OCI-LY1 (cell line): ENCODE measurements around the gene TEKT5.
A peak's percentile ranks its signal among the peaks of the same experiment; 100 is the strongest.

ENCODE experiments used
- H2AFZ ChIP-seq: fragments of 200-600 bp; sonication (generic), shearing (Covaris generic); 2 replicates; pipeline ENCODE4 v1.6.0; 2014; ENCODE audit warnings: antibody characterized with exemption, mild to moderate bottlenecking, low read length
- H3F3A ChIP-seq: fragments of 200-600 bp; sonication (generic), shearing (Covaris generic); 2 replicates; pipeline ENCODE4 v1.6.0; 2014; ENCODE audit warnings: mild to moderate bottlenecking, antibody characterized with exemption, low read length, moderate library complexity; ENCODE audit not compliant: insufficient read depth
- H3K27ac ChIP-seq: fragments of 200-600 bp; sonication (generic); 2 replicates; pipeline ENCODE4 v1.5.1; 2014; ENCODE audit warnings: low read length, mixed run types, mild to moderate bottlenecking, low read depth; ENCODE audit not compliant: poor library complexity, severe bottlenecking
- H3K27me3 ChIP-seq: fragments of 200-600 bp; sonication (generic); 2 replicates; pipeline ENCODE4 v1.6.0; 2014; ENCODE audit warnings: antibody characterized with exemption, mild to moderate bottlenecking, low read length, moderate library complexity; ENCODE audit not compliant: insufficient read depth
- H3K36me3 ChIP-seq: fragments of 200-600 bp; sonication (generic); 2 replicates; pipeline ENCODE4 v1.6.1; 2014; ENCODE audit warnings: mild to moderate bottlenecking, antibody characterized with exemption, low read length, moderate library complexity, mixed read lengths; ENCODE audit not compliant: insufficient read depth
- H3K4me1 ChIP-seq: fragments of 200-600 bp; sonication (generic); 2 replicates; pipeline ENCODE4 v1.5.1; 2014; ENCODE audit warnings: mild to moderate bottlenecking, low read length, moderate library complexity; ENCODE audit not compliant: insufficient read depth, severe bottlenecking
- H3K4me2 ChIP-seq: fragments of 200-600 bp; sonication (generic), shearing (Covaris generic); 2 replicates; pipeline ENCODE4 v1.6.1; 2014; ENCODE audit warnings: low read length
- H3K4me3 ChIP-seq: fragments of 200-600 bp; sonication (generic); 2 replicates; pipeline ENCODE4 v1.5.1; 2014; ENCODE audit warnings: low read length, low read depth, mild to moderate bottlenecking, mixed read lengths; ENCODE audit not compliant: poor library complexity, severe bottlenecking
- H3K79me2 ChIP-seq: fragments of 200-600 bp; shearing (Covaris generic); 2 replicates; pipeline ENCODE4 v1.6.1; 2016; ENCODE audit warnings: mixed run types, low read length, mixed read lengths; ENCODE audit not compliant: insufficient read depth
- H3K9ac ChIP-seq: fragments of 200-600 bp; sonication (generic), shearing (Covaris generic); 2 replicates; pipeline ENCODE4 v1.6.1; 2014; ENCODE audit warnings: mild to moderate bottlenecking, low read length, mixed read lengths
- H3K9me2 ChIP-seq: fragments of 200-600 bp; sonication (generic), shearing (Covaris generic); 2 replicates; pipeline ENCODE4 v1.6.1; 2014; ENCODE audit warnings: low read depth, mild to moderate bottlenecking, low read length, mixed read lengths
- H3K9me3 ChIP-seq: fragments of 200-600 bp; shearing (Covaris generic); 2 replicates; pipeline ENCODE4 v1.6.1; 2014; ENCODE audit warnings: low read length, mixed read lengths
- H4K20me1 ChIP-seq: fragments of 200-600 bp; sonication (generic), shearing (Covaris generic); 2 replicates; pipeline ENCODE4 v1.6.0; 2016; ENCODE audit warnings: mild to moderate bottlenecking, low read length; ENCODE audit not compliant: insufficient read depth
- EZH2 ChIP-seq: fragments of 200-600 bp; sonication (generic), shearing (Covaris generic); IDR thresholded peaks from 2 replicates; pipeline ENCODE4 v1.8.0; 2017; ENCODE audit warnings: borderline replicate concordance, mixed run types, mild to moderate bottlenecking, antibody characterized with exemption, low read length, moderate library complexity, mixed read lengths
- TF ChIP-seq, protein P1 (sequence below): fragments of 200-600 bp; sonication (generic), shearing (Covaris generic); IDR thresholded peaks from 2 replicates; pipeline ENCODE4 v1.5.1; 2017; ENCODE audit warnings: mild to moderate bottlenecking, antibody characterized with exemption, low read length, moderate library complexity, mixed read lengths

The TEKT5 gene

DNA sequence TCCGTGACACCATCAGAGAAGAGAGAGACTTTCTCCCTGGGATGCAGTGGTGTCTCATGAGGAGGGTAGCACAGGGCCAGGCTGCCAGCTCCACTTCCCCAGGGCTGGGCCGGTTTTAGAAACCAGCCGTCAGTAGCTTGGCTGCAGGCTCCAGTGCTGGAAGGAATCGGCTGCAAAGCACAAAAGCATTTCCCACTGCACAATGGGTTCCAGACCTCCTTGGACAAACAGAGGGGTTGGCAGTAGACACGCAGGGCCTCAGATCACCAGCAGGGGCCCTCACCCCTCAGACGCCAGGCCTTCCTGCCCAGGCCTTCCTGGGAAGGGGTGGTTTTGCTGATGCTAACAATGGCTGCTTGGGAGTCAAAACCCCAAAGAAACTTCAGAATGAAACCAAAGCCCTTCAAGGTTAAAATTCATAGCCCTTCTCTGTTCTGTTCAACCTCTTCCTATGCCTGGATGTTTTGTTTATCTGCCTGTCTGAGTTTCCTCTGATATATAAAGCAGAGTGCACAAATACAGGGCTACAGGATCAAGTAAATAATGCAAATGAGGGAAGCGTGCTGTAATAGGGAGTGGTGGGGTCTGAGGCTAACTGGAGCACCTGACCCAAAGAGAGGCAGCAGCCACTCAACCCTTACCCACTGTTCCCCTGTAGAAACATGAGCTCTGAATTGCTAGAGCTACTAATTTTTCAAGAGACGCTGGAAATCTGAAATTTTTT is 26.2 kb downstream of the TEKT5 start:
- Histone ChIP-seq H4K20me1 (no peaks in the 10 kb centered on the region), H3K27me3 (no peaks in the 10 kb centered on the region; the same call in 1 of the 2 replicates), H3K27ac (no peak overlapping the region), H3K9me3 (no peaks in the 10 kb centered on the region), H3K79me2 (no peaks in the 10 kb centered on the region), H3K9ac (no peak overlapping the region), H3K9me2 (no peaks in the 10 kb centered on the region), H3F3A (no peaks in the 10 kb centered on the region), H3K4me1 (no peaks in the 10 kb centered on the region), H3K4me2 (no peak overlapping the region), H3K4me3 (no peak overlapping the region), H2AFZ (no peak overlapping the region), H3K36me3 (no peaks in the 10 kb centered on the region)
- TF ChIP-seq, protein P1, sequence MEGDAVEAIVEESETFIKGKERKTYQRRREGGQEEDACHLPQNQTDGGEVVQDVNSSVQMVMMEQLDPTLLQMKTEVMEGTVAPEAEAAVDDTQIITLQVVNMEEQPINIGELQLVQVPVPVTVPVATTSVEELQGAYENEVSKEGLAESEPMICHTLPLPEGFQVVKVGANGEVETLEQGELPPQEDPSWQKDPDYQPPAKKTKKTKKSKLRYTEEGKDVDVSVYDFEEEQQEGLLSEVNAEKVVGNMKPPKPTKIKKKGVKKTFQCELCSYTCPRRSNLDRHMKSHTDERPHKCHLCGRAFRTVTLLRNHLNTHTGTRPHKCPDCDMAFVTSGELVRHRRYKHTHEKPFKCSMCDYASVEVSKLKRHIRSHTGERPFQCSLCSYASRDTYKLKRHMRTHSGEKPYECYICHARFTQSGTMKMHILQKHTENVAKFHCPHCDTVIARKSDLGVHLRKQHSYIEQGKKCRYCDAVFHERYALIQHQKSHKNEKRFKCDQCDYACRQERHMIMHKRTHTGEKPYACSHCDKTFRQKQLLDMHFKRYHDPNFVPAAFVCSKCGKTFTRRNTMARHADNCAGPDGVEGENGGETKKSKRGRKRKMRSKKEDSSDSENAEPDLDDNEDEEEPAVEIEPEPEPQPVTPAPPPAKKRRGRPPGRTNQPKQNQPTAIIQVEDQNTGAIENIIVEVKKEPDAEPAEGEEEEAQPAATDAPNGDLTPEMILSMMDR = peak; percentile 60
- no peak for TF ChIP-seq EZH2

GRCh38 chr16:10667239-10667638 is 27.5 kb downstream of the TEKT5 start:
- no peak overlapping the region for H3K9ac ChIP-seq
- H3K27me3 ChIP-seq = no peaks in the 10 kb centered on the region; the same call in 1 of the 2 replicates
- H3K79me2 ChIP-seq = no peaks in the 10 kb centered on the region
- H3K36me3 ChIP-seq = no peaks in the 10 kb centered on the region
- no peak for TF ChIP-seq EZH2
- TF ChIP-seq, protein P1 = no peak
- no peaks in the 10 kb centered on the region for H3K9me3 ChIP-seq
- H4K20me1 ChIP-seq = no peaks in the 10 kb centered on the region
- H2AFZ ChIP-seq = no peak overlapping the region
- H3K27ac ChIP-seq = no peak overlapping the region
- no peaks in the 10 kb centered on the region for H3F3A ChIP-seq
- no peaks in the 10 kb centered on the region for H3K4me1 ChIP-seq
- no peak overlapping the region for H3K4me2 ChIP-seq
- no peaks in the 10 kb centered on the region for H3K9me2 ChIP-seq
- no peak overlapping the region for H3K4me3 ChIP-seq

DNA sequence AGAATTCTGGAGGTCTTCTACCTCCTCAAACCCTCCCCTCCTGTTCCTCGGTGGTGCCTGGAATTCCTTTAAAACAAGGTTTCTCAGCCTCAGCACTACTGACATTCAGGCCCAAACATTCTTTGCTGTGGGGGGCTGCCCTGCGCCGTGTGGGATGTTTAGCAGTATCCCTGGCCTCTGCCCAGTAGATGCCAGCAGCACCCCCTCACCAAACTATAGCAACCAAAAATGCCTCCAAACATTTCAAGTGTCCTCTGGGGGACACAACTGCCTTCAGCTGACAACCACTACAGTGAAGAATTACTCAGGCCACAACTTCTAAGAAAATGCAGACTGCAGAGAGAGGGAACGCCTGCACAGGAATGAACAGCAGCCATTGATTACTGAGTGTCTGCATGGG is 28.4 kb downstream of the TEKT5 start:
- Histone ChIP-seq H3K9me2 (no peaks in the 10 kb centered on the region), H3F3A (no peaks in the 10 kb centered on the region), H3K27me3 (peaks cover 3% of the 10 kb centered on the region; the same call in 1 of the 2 replicates), H3K9me3 (no peaks in the 10 kb centered on the region), H3K4me2 (no peak overlapping the region), H3K4me3 (no peak overlapping the region), H4K20me1 (no peaks in the 10 kb centered on the region), H3K79me2 (no peaks in the 10 kb centered on the region), H3K4me1 (no peaks in the 10 kb centered on the region), H3K9ac (no peak overlapping the region), H3K27ac (no peak overlapping the region), H2AFZ (no peak overlapping the region), H3K36me3 (no peaks in the 10 kb centered on the region)
- TF ChIP-seq EZH2 = no peak
- TF ChIP-seq, protein P1 = no peak
